Measurements from ENCODE around the gene LMO3.

LMO3 gene

DNA sequence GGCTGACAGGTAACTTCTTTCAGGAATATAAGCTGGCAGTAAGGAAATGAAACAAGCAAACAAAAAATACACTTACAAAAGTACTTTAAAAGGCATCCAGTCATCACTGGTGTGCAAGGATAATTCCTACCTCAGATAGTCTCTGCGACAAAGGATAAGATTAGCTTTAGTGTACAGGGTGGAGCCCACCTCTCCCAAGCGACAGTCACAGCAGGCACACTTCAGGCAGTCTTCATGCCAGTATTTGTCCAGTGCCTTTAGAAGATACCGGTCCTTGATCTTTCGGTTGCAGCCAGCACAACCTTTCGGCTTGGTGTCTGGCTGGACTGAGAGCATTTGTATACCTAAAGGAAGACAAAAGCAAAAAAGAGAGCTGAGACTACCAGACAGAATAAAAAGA is 5.4 kb downstream of the LMO3 start:
- no peak for DNase-seq (ENCODE audit: low read depth)

DNA sequence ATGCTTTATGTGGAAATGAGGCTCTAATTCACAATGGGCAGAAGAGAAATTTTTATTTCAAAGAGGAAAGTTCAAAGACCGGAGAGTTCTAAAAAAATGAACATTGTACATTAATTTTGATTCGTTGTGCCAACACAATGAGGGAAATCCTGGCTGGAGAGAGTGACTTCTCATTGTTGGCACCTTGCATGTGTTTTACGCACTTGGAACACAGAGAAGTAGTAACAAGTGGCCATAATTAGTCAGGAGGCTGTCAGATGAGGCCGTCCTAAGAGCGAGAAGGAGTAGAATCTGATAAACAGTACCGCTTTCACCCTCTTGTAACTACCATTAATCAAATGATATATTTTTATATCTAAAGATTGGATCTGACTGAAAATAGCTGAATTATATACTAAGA is 6.9 kb downstream of the LMO3 start:
- DNase-seq (ENCODE audit: low read depth): no peak

DNA sequence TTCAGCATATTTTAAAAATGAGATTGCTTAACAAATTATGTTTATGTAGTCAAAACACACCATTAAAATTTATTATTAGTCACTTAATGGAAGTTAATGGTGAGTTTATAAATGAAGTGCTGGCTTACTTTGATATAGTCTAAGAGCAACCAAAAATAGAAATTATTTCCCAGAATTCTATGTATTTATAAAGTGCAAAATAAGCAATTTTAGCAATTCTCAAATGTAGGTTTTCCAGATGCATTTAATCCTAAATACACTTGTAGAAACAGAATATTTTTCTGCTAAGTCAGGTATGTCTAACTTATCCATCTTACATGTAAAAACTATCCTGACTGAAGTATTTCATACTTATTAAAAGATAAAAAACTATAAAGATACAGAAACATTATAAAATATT is 11.2 kb downstream of the LMO3 start:
- no peak for DNase-seq (ENCODE audit: low read depth)

DNA sequence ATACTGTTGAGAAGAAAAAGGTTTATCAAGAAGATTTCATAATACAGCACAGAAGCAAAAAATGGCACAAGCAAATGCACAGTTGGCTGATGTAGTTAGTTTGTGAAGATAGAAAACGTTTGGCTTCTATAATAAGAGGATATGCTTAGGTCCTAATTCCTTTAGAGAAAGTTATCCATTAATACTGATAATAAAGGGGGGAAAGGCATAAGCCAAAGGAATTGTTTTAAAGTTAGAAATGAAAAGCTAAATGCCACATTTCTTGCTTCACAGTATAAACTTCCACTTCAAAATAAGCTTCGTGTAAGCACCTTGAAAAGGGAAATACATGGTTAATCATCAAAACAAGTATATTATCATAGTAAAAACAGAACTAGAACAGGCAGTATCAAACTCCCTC is 12.4 kb downstream of the LMO3 start:
- DNase-seq (ENCODE audit: low read depth): no peak

DNA sequence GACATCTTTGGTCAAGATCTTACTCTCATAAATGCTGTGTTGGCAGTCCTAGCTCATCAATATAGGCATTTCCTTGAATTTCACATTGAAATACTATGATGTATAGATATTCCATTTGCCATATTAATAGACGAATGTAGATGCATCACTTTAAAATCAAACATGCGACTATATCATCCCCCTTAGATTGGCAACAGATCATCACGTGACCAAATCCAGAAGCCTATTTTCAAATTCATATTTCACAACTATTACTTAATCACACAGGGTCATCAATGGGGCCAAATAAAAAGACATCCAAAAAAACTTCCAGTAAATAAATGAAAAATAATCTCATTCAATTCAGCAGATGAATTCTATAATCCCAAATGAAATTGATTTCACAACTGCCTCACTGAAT is 15.3 kb downstream of the LMO3 start:
- DNase-seq (ENCODE audit: low read depth): no peak

DNA sequence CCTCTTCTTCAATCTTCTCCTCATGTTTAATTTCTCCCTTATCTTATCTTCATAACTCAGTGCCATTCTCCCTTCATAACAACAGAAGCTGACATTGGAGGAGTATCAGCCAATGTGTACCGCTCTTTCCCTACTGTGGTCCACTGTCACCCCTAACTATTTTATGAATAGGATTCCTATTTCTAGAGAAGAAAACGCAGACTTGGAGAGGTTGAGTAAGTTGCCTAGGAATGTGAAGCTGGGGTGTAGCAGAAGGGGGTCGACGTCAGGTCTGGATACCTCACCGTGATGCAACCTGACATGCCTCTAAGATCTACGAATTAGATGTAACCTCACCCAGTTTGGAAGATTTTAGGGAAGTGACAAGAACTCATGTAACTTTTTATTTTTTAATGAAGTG is 17.1 kb downstream of the LMO3 start:
- no peak for DNase-seq (ENCODE audit: low read depth)

DNA sequence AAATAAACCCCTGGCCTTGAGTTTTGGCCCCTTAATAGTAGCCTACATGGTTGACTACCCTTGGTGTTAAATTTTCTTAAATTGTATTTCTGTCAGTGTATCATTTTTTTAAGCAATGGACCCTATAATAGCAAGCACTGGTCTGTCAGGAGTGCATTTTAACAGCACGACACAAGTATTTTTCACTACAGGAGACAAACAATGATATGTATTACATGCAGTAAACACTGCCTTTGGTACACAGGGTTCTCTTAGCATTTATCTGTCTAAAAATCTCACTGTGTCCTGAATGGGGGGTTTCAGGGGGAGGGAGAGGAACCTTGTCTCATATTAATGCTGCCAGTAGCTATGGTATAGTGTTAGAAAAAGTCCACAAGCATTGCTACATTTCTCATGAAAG is 18.4 kb downstream of the LMO3 start:
- DNase-seq (ENCODE audit: low read depth): no peak

DNA sequence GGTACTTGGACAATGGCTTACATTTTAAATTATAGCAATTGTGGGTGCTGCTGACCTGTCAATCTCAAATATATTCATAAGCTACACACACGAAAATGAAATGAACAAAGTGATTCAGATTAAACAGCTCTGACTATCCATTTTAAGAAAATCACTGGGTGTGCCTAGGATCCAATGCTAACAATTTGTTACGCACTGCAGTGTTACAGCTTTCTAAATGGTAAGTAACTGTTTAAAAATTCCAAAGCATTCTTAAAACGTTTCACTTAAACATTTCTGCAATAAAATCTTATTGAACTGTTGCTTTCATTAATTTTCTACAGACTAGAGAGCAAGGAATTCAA is 18.9 kb downstream of the LMO3 start:
- no peak for DNase-seq (ENCODE audit: low read depth)

DNA sequence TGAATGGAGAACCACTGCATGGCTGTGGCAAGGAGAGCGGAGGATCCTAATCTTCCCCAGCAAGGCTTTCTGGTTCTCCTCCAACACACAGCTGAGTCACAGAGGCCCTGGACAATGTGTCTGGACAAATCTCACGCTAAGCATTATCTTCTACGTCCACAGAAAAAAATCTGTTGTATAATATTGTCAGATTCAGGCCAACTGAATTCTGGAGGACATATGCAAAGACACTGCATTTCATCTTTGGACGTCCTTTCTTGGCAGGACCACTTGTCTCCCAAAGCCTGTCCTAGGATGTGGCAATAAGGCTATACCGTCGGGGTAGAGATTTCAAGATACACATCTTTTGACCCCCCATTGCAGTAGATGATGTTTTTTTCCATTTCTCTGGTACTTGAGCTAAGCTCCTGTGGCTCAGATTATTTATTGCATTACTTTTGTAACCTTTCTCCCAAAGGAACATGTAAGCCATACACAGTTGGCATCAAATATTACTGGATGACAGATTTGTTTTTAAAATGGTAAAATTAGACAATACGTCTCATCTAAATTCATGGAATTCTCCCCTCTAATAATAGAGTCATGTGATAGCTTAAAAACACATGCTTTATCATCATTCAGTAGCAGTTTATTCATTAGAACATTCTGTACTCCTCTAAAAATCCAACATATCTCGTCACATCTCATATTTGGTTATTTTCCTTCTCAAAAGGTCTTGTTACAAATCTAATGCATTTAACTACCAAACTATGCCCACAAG is 19.4 kb downstream of the LMO3 start:
- no peak for DNase-seq (ENCODE audit: low read depth)

DNA sequence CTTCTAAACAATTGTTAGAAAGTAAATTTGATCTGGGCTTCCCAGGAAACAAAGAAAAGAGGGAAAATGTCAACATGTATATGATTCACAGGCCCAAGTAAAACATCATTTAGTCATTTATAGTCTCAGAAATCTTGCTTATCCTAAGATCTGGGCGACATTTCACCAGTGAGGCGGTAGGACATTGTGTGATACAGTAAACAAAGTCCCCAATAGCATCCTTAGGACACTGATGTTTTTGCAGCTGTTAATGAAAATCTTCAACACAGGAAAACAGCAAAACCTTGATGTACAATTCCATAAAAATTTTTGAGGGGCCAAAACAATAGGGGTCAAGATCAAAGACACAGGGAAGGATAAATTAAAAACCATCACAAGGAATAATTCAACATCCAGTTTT is 20.2 kb downstream of the LMO3 start:
- DNase-seq (ENCODE audit: low read depth): no peak

DNA sequence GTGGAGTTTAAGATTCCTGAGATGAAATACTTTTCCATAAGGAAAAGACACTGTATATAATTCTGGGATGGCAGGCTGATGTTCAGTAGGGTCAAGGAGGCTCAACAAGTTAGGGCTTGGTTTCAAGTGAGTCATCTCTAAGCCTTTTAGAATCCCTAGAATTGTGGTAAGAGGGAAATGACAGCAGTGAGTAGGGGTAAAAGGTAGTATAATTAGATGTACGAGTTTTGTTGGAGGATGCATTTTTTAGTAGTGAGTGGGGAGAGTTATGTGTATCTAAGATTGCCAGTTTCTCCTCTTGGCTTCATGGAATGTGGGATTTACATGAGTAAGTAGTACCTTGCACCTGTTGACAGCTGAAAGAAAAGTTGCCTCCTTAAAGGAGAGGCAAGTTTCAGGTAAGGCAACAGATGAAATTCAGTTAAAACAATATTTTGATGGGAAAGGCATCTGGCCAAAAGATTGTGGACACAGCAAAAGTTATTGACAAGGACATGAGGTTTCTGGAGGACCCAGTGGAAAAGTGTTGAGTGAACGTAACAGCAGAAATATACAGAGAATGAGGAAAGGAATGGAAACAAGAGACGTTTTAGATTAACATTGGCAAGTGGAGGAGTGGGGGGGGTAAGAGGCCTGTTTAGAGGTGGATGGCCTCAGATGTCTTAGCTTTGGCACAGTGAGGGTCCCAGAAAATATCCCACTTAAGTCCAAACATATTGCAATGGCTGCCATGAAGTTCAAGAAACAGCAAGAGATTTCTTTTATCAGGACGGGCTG is 21.8 kb downstream of the LMO3 start:
- no peak for DNase-seq (ENCODE audit: low read depth)

DNA sequence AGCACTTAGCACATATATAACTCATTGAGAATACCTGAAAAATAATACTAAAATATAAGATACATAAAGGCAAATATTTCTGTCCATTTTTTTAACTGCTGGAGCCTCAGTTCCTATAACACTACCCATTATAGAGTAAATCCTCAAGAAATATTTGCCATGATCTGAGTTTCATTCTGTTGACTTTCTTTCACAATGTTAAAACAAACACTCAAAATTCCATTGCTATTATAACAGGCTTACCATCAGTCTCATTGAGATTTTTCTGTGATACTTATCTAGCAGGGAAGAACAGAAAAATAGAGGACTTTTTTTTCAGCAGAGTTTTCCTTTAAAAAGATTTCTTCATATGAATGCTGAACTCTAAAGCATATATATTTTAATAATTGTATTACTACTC is 24.5 kb downstream of the LMO3 start:
- DNase-seq (ENCODE audit: low read depth): no peak

DNA sequence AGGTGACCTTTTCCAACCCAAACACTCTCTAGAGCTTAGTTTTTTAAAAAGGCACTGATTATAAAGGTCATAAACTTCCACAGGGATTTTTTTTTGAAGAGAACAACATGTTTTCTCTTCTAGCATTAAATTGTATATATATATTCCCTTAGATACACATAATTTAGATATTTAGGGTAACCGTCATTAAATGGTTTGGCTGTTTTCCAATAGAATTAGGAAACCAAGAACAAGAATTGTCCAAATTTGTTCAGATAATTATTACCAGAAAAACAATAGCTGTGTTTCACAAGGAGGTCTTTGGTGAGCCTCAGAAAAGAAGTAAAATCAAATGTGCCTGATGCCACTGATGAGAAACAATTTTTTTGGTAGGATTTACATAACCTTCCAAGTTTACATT is 26.9 kb downstream of the LMO3 start:
- DNase-seq (ENCODE audit: low read depth): no peak

DNA sequence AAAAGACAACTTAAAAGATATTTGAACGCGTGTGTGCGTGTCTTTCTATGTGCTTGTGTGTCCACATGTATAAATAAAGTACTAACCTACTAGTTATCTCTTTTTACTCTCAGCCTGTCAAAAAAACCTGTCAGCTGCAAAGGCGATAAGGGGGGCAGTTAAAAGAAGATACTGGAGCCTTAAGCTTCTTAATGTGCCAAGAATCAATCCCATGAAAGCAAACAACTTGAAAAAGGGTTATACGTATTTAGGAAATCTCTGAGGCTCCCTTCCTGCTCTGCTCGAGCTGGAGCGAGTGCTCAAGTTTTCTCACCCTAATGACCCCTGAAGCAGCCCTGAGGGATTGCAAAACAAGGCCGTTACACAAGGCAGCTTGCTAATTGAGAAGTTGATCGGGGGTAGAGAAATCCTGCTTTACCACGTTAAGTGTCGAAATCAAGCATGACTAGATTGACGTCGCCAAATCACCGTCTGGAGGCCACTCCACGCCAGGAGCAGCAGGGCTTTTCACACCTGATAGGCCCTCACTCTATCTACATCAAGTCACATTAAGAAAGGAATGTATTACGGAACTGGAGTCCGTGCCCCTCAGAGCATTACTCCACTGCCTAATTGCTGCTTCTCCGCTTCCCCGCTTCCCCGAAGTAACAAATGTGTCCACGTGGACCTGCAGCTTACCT is 32.4 kb downstream of the LMO3 start:
- no peak for DNase-seq (ENCODE audit: low read depth)

DNA sequence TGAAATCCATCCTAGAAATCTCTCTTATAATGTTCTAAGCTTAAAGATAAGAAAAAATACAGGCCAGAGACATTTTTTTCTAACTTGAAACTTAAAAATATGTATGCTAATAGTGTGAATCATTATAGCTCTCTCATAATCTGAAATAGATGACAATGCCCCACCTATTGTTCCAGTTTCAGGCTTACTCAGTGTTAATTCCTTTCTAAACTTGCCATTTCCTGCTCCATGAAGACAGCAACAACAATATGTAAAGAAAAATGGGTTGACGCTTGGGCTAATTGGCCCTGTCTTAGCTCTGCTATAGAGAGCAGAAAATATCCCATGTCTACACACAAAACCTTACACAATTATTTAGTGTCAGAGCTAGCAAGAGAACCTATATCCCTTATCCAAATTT is 37.1 kb downstream of the LMO3 start:
- no peak for DNase-seq (ENCODE audit: low read depth)

DNA sequence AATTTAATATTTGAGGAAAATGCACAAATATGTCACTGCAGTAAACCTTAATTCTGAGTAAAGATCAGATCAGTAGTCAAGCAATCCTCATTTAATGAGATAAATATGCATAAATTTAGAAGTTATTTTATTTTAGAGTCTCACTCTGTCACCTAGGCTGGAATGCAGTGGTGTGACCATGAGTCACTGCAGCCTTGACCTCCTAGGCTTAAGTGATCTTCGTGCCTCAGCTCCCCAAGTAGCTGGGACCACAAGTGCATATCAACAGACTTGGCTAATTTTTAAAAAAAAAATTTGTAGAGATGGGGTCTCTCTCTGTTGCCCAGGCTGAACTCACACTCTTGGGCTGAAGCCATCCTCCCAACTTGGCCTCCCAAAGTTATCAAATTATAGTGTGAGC is 41.3 kb downstream of the LMO3 start:
- no peak for DNase-seq (ENCODE audit: low read depth)

DNA sequence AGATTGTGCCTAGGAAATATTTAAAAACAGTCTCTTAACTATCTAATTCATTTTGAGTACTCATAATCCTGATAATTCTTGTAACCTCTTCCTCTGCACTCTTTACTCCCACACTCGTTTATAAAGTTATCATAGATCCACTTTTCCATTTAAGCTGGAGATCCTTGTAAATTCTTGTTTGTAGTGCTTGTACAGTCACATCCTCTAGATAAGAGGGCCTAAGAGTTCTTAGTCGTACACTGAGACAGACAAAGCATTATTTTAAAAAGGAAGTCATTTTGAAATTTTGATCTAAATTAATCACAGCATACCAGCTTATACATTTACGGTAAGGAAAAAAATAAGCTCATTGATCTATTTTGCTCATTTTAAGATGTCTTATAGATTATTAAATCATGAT is 42.5 kb downstream of the LMO3 start:
- no peak for DNase-seq (ENCODE audit: low read depth)

DNA sequence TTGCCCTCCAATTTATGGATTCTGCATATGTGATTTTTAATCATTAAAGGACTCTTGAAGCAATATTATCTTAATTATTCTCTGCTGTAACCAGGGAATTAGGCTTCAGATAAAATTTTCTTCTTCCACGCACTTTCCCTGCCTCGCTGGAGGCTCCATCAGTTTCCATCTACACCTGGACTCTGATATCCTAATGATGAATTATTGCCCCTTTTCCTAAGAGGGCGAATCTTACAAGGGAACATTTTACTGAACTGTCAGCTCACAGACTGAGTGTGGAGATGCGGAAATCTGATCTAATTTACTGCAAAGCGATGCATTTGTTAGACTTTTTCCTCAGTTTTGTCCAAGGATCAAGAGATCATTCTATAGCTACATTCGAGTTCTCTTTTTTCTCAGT is 43.0 kb downstream of the LMO3 start:
- no peak for DNase-seq (ENCODE audit: low read depth)

DNA sequence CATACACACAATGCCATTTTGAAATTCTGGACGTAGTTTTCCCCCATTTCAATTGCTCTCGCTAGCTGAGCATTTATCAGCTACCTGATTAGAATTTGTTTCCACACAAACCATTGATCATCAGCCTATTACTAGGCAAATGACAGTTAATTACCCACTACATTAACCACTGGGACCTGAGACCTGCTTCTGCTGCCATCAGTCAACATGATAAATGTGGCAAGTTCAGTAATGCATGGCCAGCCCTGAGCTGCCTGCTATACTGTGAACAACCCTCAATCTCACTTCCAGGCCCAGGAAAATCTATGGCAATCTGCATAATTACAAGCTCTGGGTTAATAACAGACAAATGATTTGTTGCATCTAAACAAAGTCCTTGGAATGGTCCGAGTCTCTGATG is 43.5 kb downstream of the LMO3 start:
- no peak for DNase-seq (ENCODE audit: low read depth)

DNA sequence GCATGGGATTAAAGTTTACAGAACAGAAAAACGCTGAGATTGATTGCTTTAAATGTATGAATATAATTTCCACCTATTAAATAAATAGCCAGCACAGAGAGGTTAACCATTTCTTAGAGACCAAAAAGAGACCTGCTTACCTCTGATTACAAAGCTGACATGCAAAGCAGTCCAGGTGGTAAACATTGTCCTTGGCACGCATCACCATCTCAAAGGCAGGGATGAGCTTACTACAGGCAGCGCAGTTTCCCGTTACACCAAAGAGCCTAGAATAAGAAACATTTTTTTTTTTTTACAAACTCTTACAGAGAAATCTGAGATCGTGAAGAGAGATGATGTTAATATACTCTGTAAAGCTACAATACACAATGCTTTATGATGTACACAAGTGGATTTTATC is 45.7 kb downstream of the LMO3 start:
- no peak for DNase-seq (ENCODE audit: low read depth)

DNA sequence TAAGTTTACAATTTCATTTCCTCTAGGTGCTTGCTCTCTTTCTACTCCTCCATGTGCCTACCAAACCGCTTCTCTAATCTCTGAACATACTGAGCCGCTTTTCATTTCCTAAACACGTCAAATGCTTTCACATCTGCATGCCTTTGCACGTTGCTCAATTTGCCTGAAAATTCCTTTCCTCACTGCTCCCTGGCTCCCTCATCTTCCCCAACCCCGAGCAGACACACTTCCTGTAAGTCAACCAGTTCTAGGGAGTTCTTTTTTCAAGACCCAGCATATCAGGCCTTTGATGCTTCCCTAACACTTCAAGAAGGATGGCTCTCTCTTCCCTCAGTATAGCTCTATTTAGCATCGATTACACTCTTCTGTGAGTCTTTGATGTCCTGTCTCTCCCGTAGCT is 50.3 kb downstream of the LMO3 start:
- DNase-seq (ENCODE audit: low read depth): peak; percentile 3

DNA sequence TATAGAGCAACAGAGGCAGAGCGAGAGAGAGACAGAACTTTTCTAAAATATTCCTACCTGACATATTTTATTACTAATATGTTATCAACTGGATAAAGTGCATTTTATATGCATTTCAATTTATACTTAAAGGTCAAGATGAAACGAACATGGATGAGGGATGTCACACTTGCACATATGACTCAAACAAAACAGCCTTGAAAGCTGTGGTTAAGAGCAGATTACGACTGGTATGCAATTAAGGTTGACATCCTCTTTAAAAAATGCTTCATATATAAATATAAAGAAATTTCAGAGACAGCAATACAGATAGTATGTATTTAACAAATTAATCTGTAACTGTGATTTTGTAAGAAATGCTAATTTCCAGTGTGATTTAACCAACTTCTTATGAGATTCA is 52.5 kb downstream of the LMO3 start:
- DNase-seq (ENCODE audit: low read depth): no peak

DNA sequence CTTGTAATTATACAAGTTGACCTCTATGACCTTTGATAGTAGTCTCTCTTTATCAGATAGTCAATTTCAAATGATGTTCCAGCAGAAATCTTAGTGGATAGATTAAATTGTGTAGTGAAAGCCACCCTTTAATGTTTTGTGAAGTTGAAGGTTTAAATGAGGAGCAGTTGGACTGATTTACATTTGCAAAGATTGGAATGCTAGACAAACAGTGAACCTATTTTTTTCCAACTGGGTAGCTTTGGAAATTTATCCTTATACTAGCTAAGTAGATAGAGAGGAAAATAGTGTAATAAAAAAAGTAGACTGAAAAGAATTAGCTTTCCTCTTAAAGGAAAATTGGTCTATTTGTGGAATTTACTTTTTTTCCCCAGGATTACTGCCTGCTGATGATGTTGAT is 53.7 kb downstream of the LMO3 start:
- DNase-seq (ENCODE audit: low read depth): no peak

DNA sequence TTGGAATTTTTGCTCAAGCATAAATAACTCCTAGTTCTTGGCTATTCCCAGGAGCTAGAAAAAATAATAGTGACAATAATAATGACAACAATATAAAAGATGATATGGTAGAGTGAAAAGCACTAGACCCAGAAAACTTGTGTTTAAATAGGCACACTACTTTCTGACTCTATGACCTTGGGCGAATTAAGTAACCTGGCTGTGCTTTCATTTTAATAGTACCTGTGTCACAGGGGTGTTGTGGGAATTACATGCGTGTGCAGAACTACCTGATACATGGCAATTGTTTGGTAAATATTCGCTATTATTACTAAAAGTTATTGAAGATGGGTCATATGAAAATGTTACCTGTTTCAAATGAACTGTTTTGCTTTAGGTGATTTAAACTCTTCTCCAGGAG is 60.1 kb downstream of the LMO3 start:
- no peak for DNase-seq (ENCODE audit: low read depth)
